Measurements from ENCODE around the gene MYL6.

GRCh38 chr12:56193025-56193578, 34.9 kb downstream of the MYL6 start:
- TF ChIP-seq CTCF (IDR thresholded peaks at IDR 0.05) (peak; percentile 71 to 92 (median 82)), POLR2A (IDR thresholded peaks at IDR 0.05) (no peak)

All from uterus (tissue), 2 donors.